Activated CD4-positive, alpha-beta T cell treated with anti-CD3 and anti-CD28 coated beads for 4 hours (primary cell): ENCODE measurements around the gene RTN4RL1.
"Not testable (repeated sequence)": the region's sequence is repeated elsewhere in the genome, so short reads cannot be mapped to it uniquely, and the experiment has no call there.

ENCODE experiments used
- DNase-seq, 2 donors: peaks; one replicate each; pipeline ENCODE4 v3.0.0-alpha.2; 2020

RTN4RL1 gene

GRCh38 chr17:1997927-1998742 lies 27.0 kb downstream of the RTN4RL1 start:
- no peak for DNase-seq

GRCh38 chr17:1997289-1997926 lies 27.7 kb downstream of the RTN4RL1 start:
- no peak for DNase-seq

GRCh38 chr17:1996800-1997288 lies 28.3 kb downstream of the RTN4RL1 start:
- no peak for DNase-seq

GRCh38 chr17:1995907-1996799 lies 29.0 kb downstream of the RTN4RL1 start:
- DNase-seq = no peak

GRCh38 chr17:1995321-1995892 lies 29.7 kb downstream of the RTN4RL1 start:
- DNase-seq = no peak

- no peak for DNase-seq
Measured at GRCh38 chr17:1994707-1995106, 30.4 kb downstream of the RTN4RL1 start.

- DNase-seq = no peak
Measured at GRCh38 chr17:1992541-1992940, 32.6 kb downstream of the RTN4RL1 start.

- no peak for DNase-seq
Measured at GRCh38 chr17:1989135-1989534, 36.0 kb downstream of the RTN4RL1 start.

GRCh38 chr17:1986783-1987451 lies 38.2 kb downstream of the RTN4RL1 start:
- DNase-seq = no peak

GRCh38 chr17:1985686-1986085 lies 39.4 kb downstream of the RTN4RL1 start:
- DNase-seq = no peak

- no peak for DNase-seq
Measured at GRCh38 chr17:1985093-1985492, 40.0 kb downstream of the RTN4RL1 start.

- not testable (repeated sequence) for DNase-seq
Measured at GRCh38 chr17:1982793-1983366, 42.3 kb downstream of the RTN4RL1 start.

GRCh38 chr17:1980665-1981250 lies 44.4 kb downstream of the RTN4RL1 start:
- DNase-seq = no peak

- DNase-seq = no peak
Measured at GRCh38 chr17:1979182-1979985, 45.8 kb downstream of the RTN4RL1 start.

GRCh38 chr17:1978396-1978949 lies 46.7 kb downstream of the RTN4RL1 start:
- no peak for DNase-seq

- DNase-seq = no peak
Measured at GRCh38 chr17:1977583-1978395, 47.3 kb downstream of the RTN4RL1 start.

GRCh38 chr17:1976683-1977064 lies 48.5 kb downstream of the RTN4RL1 start:
- DNase-seq = no peak

GRCh38 chr17:1976000-1976682 lies 49.0 kb downstream of the RTN4RL1 start:
- no peak for DNase-seq

- DNase-seq = no peak
Measured at GRCh38 chr17:1975573-1975972, 49.6 kb downstream of the RTN4RL1 start.
